Hair follicle dermal papilla cell (primary cell): ENCODE measurements around the gene RGPD6. TPM values are rescaled to one million over a fixed set of nuclear protein-coding genes. Genes with fewer than 3 reads are reported as not detected.

Source experiments
- small RNA-seq: library from RNA; depleted of rRNA; stranded (forward); fragments of <200 nt; gene quantifications from one replicate; pipeline ENCODE3, GENCODE V24; 2012
- total RNA-seq: library from RNA; depleted of rRNA; stranded (reverse); fragments of >200 nt; gene quantifications from 2 replicates; pipeline ENCODE4 v1.2.3, GENCODE V29; 2012

The RGPD6 gene
- total RNA-seq = 17.5 and 29.4 TPM in 2 replicates

GRCh38 chr2:110576763-110577416 is at the start of gene RGPD6:
RGPD6 (minus strand) TSS chr2:110577222; CDS start chr2:110577024, 198 bp downstream.

GRCh38 chr2:110472171-110473058 is 104.6 kb downstream of the RGPD6 start, which contains the start of gene LIMS4:
LIMS4 (minus strand) TSS chr2:110472816; CDS start chr2:110472778, 38 bp downstream.

Small RNA genes within 50 kb of the gene (small RNA-seq; reads per million reads assigned to genes)
- gene AC108938.1 = not detected

Other genes starting within 250 kb of the RGPD6 start
- 0.65 TPM in 1 of 2 replicates, not detected in the other for gene LIMS4, start 104.4 kb downstream of the RGPD6 start, total RNA-seq
- 4.6 and 5.0 TPM in 2 replicates for gene BUB1, start 100.8 kb upstream of the RGPD6 start, total RNA-seq
- gene ACOXL, start 155.4 kb upstream of the RGPD6 start, total RNA-seq = not detected in 2 replicates